Psoas muscle (tissue), 8 donors: ENCODE measurements around the gene CFTR. TPM values are rescaled to one million over a fixed set of nuclear protein-coding genes. Genes with fewer than 3 reads are reported as not detected.

Experiments
- ATAC-seq, 4 donors: fragments of 200-7000 bp; cut with Tn5 transposase; one replicate each; pipeline ENCODE4 v1.9.1; 2020; ENCODE audit warnings: moderate library complexity in 3 of 4, mild to moderate bottlenecking in 2 of 4
- DNase-seq, 2 donors: peaks; one replicate each; pipeline ENCODE4 v3.0.0-alpha.2; 2020
- H3K27ac ChIP-seq: fragments of 200-600 bp; one replicate; pipeline ENCODE4 v1.8.0; 2022
- H3K27me3 ChIP-seq, 3 donors: fragments of 200-600 bp in 1 of 3; one replicate each; pipeline versions ENCODE4 v1.6.1 to v1.8.0; 2013 to 2022; ENCODE audit warnings: low read length in 2 of 3, mild to moderate bottlenecking in 2 of 3, moderate library complexity in 1 of 3; ENCODE audit not compliant: insufficient read depth in 3 of 3
- H3K36me3 ChIP-seq, 2 donors: fragments of 200-600 bp in 1 of 2; one replicate each; pipeline versions ENCODE4 v1.6.1 to v1.8.0; 2013 to 2022; ENCODE audit warnings: low read depth in 1 of 2, mild to moderate bottlenecking in 1 of 2, moderate library complexity in 1 of 2; ENCODE audit not compliant: insufficient read depth in 1 of 2
- H3K4me1 ChIP-seq: fragments of 200-600 bp; one replicate; pipeline ENCODE4 v1.8.0; 2022
- H3K4me3 ChIP-seq: fragments of 200-600 bp; one replicate; pipeline ENCODE4 v1.8.0; 2022; ENCODE audit warnings: mild to moderate bottlenecking
- H3K9me3 ChIP-seq: fragments of 200-600 bp; one replicate; pipeline ENCODE4 v1.8.0; 2022
- CTCF ChIP-seq: fragments of 200-600 bp; IDR thresholded peaks from one replicate; pipeline ENCODE4 v1.8.0; 2022; ENCODE audit warnings: antibody characterized with exemption
- WGBS, 3 donors: extraction: QIAGEN DNeasy Blood & Tissue Kit; methylation state at CpG; one replicate each; pipeline versions ENCODE4 v1.1.6 to v1.1.7; 2013; 5-methylcytosine and 5-hydroxymethylcytosine counted together
- intact Hi-C, 2 donors: fragments of 100-400 bp; cut with DNase I; formaldehyde crosslinking; loops; one replicate each; pipeline versions ENCODE4 v1.11.0 to v1.14.2; 2022
- polyA plus RNA-seq, 3 donors: library from polyadenylated mRNA; stranded (reverse); fragments of 200-250 nt; gene quantifications; one replicate each; pipeline ENCODE4 v1.2.3, GENCODE V29; 2013
- total RNA-seq, 4 donors: library from RNA; stranded (reverse); fragmentation: NEBNext Ultra II Directional in 2 of 4; extraction: Animal tissue kit (Norgen Biotek cat#: 25700) in 2 of 4; gene quantifications; one replicate each; pipeline versions ENCODE4 v1.2.1 to v1.2.4, GENCODE V29; 2021 to 2023
- donor health status: healthy with polysubstance abuse.
- donor health status: DM: no; HTN: no; CAD: no; lungs with moderate emphysema.
- donor health status: Bipolar disorder and iron deficiency.
- donor health status: healthy.
- donor health status: DM: yes; HTN: yes; CAD: no.
- donor health status: DM: no; HTN: no; CAD: no.
- donor health status: DM: no; HTN: no; CAD: no.
- donor health status: DM: yes; HTN: yes; CAD: no.

Gene CFTR
- total and polyA plus RNA-seq, 7 donors, result 0.01 to 0.06 TPM; not detected in 5

GRCh38 chr7:117489911-117490310 lies 10.1 kb downstream of the CFTR start:
- H3K4me1 ChIP-seq, result no peaks in the 10 kb centered on the region
- H3K27me3 ChIP-seq, result peaks cover 0 to 2% (median 0%) of the 10 kb centered on the region in 3 donors
- no peaks in the 10 kb centered on the region for H3K36me3 ChIP-seq
- no peak overlapping the region for H3K4me3 ChIP-seq
- DNase-seq (no peak), ATAC-seq (no peak)
- no peaks in the 10 kb centered on the region for H3K9me3 ChIP-seq
- intact Hi-C loops, result no loop called here
- TF ChIP-seq CTCF, result no peak
- WGBS, 3 donors, result 74 to 84% (median 80%) methylated on average over 1 of the region's 1 CpG
- no peak overlapping the region for H3K27ac ChIP-seq

GRCh38 chr7:117492649-117493048 lies 12.8 kb downstream of the CFTR start:
- no peak for DNase-seq
- intact Hi-C loops, result no loop called here
- Histone ChIP-seq H3K27ac (no peak overlapping the region), H3K9me3 (no peaks in the 10 kb centered on the region), H3K36me3 (no peaks in the 10 kb centered on the region), H3K27me3 (peaks cover 0 to 2% (median 0%) of the 10 kb centered on the region in 3 donors), H3K4me3 (no peak overlapping the region), H3K4me1 (no peaks in the 10 kb centered on the region)
- no peak for ATAC-seq
- WGBS, 3 donors, result 38 to 46% (median 44%) methylated on average over 2 of the region's 2 CpGs
- no peak for TF ChIP-seq CTCF

- ATAC-seq (no peak), DNase-seq (no peak)
- Histone ChIP-seq H3K27me3 (peaks cover 0 to 2% (median 0%) of the 10 kb centered on the region in 3 donors), H3K27ac (no peak overlapping the region), H3K9me3 (no peaks in the 10 kb centered on the region), H3K4me1 (no peaks in the 10 kb centered on the region), H3K36me3 (no peaks in the 10 kb centered on the region), H3K4me3 (no peak overlapping the region)
- TF ChIP-seq CTCF, result no peak
- 70 to 77% (median 73%) methylated on average over 2 of the region's 2 CpGs for WGBS, 3 donors
- intact Hi-C loops, result no loop called here
Observed at GRCh38 chr7:117493460-117493859, 13.6 kb downstream of the CFTR start.

GRCh38 chr7:117495308-117495707 lies 15.5 kb downstream of the CFTR start:
- Histone ChIP-seq H3K36me3 (no peaks in the 10 kb centered on the region), H3K4me1 (no peaks in the 10 kb centered on the region), H3K27me3 (no peaks in the 10 kb centered on the region), H3K9me3 (no peaks in the 10 kb centered on the region), H3K27ac (no peak overlapping the region), H3K4me3 (no peak overlapping the region)
- intact Hi-C loops, result no loop called here
- 18 to 26% (median 20%) methylated on average over 1 of the region's 1 CpG for WGBS, 3 donors
- no peak for TF ChIP-seq CTCF
- ATAC-seq (no peak), DNase-seq (no peak)

GRCh38 chr7:117502331-117502730 lies 22.5 kb downstream of the CFTR start:
- H3K9me3 ChIP-seq, result no peaks in the 10 kb centered on the region
- H3K4me3 ChIP-seq, result no peak overlapping the region
- no peak overlapping the region for H3K27ac ChIP-seq
- DNase-seq (no peak), ATAC-seq (no peak)
- intact Hi-C loops, result no loop called here
- no peaks in the 10 kb centered on the region for H3K36me3 ChIP-seq
- TF ChIP-seq CTCF, result no peak
- H3K27me3 ChIP-seq, result no peaks in the 10 kb centered on the region
- WGBS, 3 donors, result 63 to 71% (median 67%) methylated on average over 3 of the region's 3 CpGs
- H3K4me1 ChIP-seq, result no peaks in the 10 kb centered on the region
